SK-N-SH treated with all-trans-retinoic acid at 6 μM for 48 hours (cell line): Measurements from ENCODE around the gene PHF21B.

Source experiments
- ATAC-seq: fragments of 200-7000 bp; cut with Tn5 transposase; 3 replicates; pipeline ENCODE4 v1.9.1; 2020; ENCODE audit warnings: mild to moderate bottlenecking, moderate library complexity
- BACH2 ChIP-seq: fragments of 250-450 bp; sonication (Bioruptor Pico); IDR thresholded peaks from 2 replicates; pipeline ENCODE4 v1.9.0; 2021; ENCODE audit warnings: mild to moderate bottlenecking, borderline replicate concordance
- CREB5 ChIP-seq: fragments of 250-450 bp; sonication (Bioruptor Pico); IDR thresholded peaks from 2 replicates; pipeline ENCODE4 v1.5.1; 2020; ENCODE audit warnings: low read depth, mild to moderate bottlenecking, moderate library complexity
- CSDC2 ChIP-seq: fragments of 250-450 bp; sonication (Bioruptor Pico); IDR thresholded peaks from 2 replicates; pipeline ENCODE4 v1.5.0; 2020; ENCODE audit warnings: mild to moderate bottlenecking, moderate library complexity
- CSRNP3 ChIP-seq: fragments of 250-450 bp; sonication (Bioruptor Pico); IDR thresholded peaks from 2 replicates; pipeline ENCODE4 v1.5.1; 2021; ENCODE audit warnings: mild to moderate bottlenecking, moderate library complexity
- ESRRG ChIP-seq: fragments of 250-450 bp; sonication (Bioruptor Pico); IDR thresholded peaks from 2 replicates; pipeline ENCODE4 v1.6.1; 2021; ENCODE audit warnings: mild to moderate bottlenecking
- ISL1 ChIP-seq: fragments of 250-450 bp; sonication (Bioruptor Pico); IDR thresholded peaks from 2 replicates; pipeline ENCODE4 v2.1.2; 2022; ENCODE audit warnings: mild to moderate bottlenecking, moderate library complexity
- OSR1 ChIP-seq: fragments of 250-450 bp; sonication (Bioruptor Pico); IDR thresholded peaks from 2 replicates; pipeline ENCODE4 v1.8.0; 2022; ENCODE audit warnings: moderate library complexity, mild to moderate bottlenecking, inconsistent platforms
- POU6F1 ChIP-seq: fragments of 250-450 bp; sonication (Bioruptor Pico); IDR thresholded peaks from 2 replicates; pipeline ENCODE4 v1.8.0; 2021; ENCODE audit warnings: low read depth, mild to moderate bottlenecking, moderate library complexity, borderline replicate concordance
- PPARA ChIP-seq: fragments of 250-450 bp; sonication (Bioruptor Pico); IDR thresholded peaks from 2 replicates; pipeline ENCODE4 v1.5.0; 2020; ENCODE audit warnings: mild to moderate bottlenecking, borderline replicate concordance
- RARB ChIP-seq: fragments of 250-450 bp; sonication (Bioruptor Pico); IDR thresholded peaks from 2 replicates; pipeline ENCODE4 v1.8.0; 2021; ENCODE audit warnings: mild to moderate bottlenecking, moderate library complexity
- SNAI2 ChIP-seq: fragments of 250-450 bp; sonication (Bioruptor Pico); IDR thresholded peaks from 2 replicates; pipeline ENCODE4 v1.5.0; 2020; ENCODE audit warnings: mild to moderate bottlenecking, moderate library complexity
- TSHZ2 ChIP-seq: fragments of 250-450 bp; sonication (Bioruptor Pico); IDR thresholded peaks from 2 replicates; pipeline ENCODE4 v1.5.0; 2020; ENCODE audit warnings: mild to moderate bottlenecking, moderate library complexity
- ZFP3 ChIP-seq: fragments of 250-450 bp; sonication (Bioruptor Pico); IDR thresholded peaks from 2 replicates; pipeline ENCODE4 v1.5.0; 2020; ENCODE audit warnings: mild to moderate bottlenecking, moderate library complexity
- ZFP30 ChIP-seq: fragments of 450-650 bp; formaldehyde crosslinking; IDR thresholded peaks from 2 replicates; pipeline ENCODE4 v1.5.0; 2022; ENCODE audit warnings: mild to moderate bottlenecking, moderate library complexity
- ZNF565 ChIP-seq: fragments of 450-650 bp; formaldehyde crosslinking; conservative IDR thresholded peaks from 2 replicates; pipeline ENCODE4 v1.5.0; 2020; ENCODE audit warnings: low read depth, mild to moderate bottlenecking, moderate library complexity
- ZNF70 ChIP-seq: fragments of 450-650 bp; formaldehyde crosslinking; IDR thresholded peaks from 2 replicates; pipeline ENCODE4 v1.5.0; 2020; ENCODE audit warnings: mild to moderate bottlenecking, moderate library complexity
- ZNF8 ChIP-seq: fragments of 450-650 bp; formaldehyde crosslinking; IDR thresholded peaks from 2 replicates; pipeline ENCODE4 v1.5.0; 2020; ENCODE audit warnings: mild to moderate bottlenecking, moderate library complexity

The PHF21B gene

GRCh38 chr22:45045208-45045607 lies 35.4 kb upstream of the PHF21B start:
- TF ChIP-seq ESRRG (CRISPR knock-in tag), result no peak
- TF ChIP-seq ZNF70 (CRISPR knock-in tag), result no peak
- no peak for TF ChIP-seq OSR1 (CRISPR knock-in tag)
- TF ChIP-seq ZNF565 (CRISPR knock-in tag), result no peak
- TF ChIP-seq POU6F1 (CRISPR knock-in tag), result no peak
- TF ChIP-seq ZFP3 (CRISPR knock-in tag), result no peak
- no peak for TF ChIP-seq CSRNP3
- no peak for TF ChIP-seq PPARA (CRISPR knock-in tag)
- TF ChIP-seq CREB5 (CRISPR knock-in tag), result no peak
- no peak for TF ChIP-seq ZFP30
- TF ChIP-seq, all 23 proteins: peak for 0
- no peak for ATAC-seq

GRCh38 chr22:45042263-45042662 lies 32.5 kb upstream of the PHF21B start:
- TF ChIP-seq ZNF565 (CRISPR knock-in tag) (no peak), SNAI2 (CRISPR knock-in tag) (no peak), ZFP3 (CRISPR knock-in tag) (no peak), BACH2 (CRISPR knock-in tag) (no peak), CREB5 (CRISPR knock-in tag) (no peak)
- ATAC-seq, result no peak

- no peak for ATAC-seq
Observed at GRCh38 chr22:45039133-45039532, 29.3 kb upstream of the PHF21B start.

GRCh38 chr22:45036154-45036553 lies 26.3 kb upstream of the PHF21B start:
- no peak for TF ChIP-seq CSDC2 (CRISPR knock-in tag)
- no peak for TF ChIP-seq ZNF70 (CRISPR knock-in tag)
- no peak for TF ChIP-seq TSHZ2 (CRISPR knock-in tag)
- no peak for TF ChIP-seq ZNF565 (CRISPR knock-in tag)
- TF ChIP-seq ZNF8 (CRISPR knock-in tag), result no peak
- no peak for TF ChIP-seq ISL1
- TF ChIP-seq ESRRG (CRISPR knock-in tag), result no peak
- no peak for TF ChIP-seq CREB5 (CRISPR knock-in tag)
- ATAC-seq, result no peak

More at GRCh38 chr22:45039133-45039532, 29.3 kb upstream of the PHF21B start:
- TF ChIP-seq CREB5 (CRISPR knock-in tag) (no peak), ZNF8 (CRISPR knock-in tag) (no peak), CSDC2 (CRISPR knock-in tag) (no peak), ZFP3 (CRISPR knock-in tag) (no peak), BACH2 (CRISPR knock-in tag) (no peak), RARB (CRISPR knock-in tag) (no peak)
